Lower leg skin (tissue), 3 donors: ENCODE data around the gene BCAM.
"Not testable (repeated sequence)": the region's sequence is repeated elsewhere in the genome, so short reads cannot be mapped to it uniquely, and the experiment has no call there.

Experiments
- CTCF ChIP-seq, 3 donors: fragments of 450-650 bp; IDR thresholded peaks; one replicate each; pipeline ENCODE4 v1.5.1; 2016; ENCODE audit warnings: antibody characterized with exemption in 3 of 3, mild to moderate bottlenecking in 3 of 3, moderate library complexity in 2 of 3
- POLR2A ChIP-seq, 2 donors: fragments of 450-650 bp; IDR thresholded peaks; one replicate each; pipeline ENCODE4 v1.6.1; 2016 to 2017; ENCODE audit warnings: antibody characterized with exemption in 2 of 2, mild to moderate bottlenecking in 1 of 2, moderate library complexity in 1 of 2

- not testable (repeated sequence) for TF ChIP-seq POLR2A, CTCF (IDR thresholded peaks at IDR 0.05)
Observed at GRCh38 chr19:44861576-44861975, 52.7 kb downstream of the BCAM start.
